CD4-positive, alpha-beta T cell (primary cell): ENCODE measurements around the gene HES2. TPM values are rescaled to one million over a fixed set of nuclear protein-coding genes. Genes with fewer than 3 reads are reported as not detected.
"Not testable (repeated sequence)": the region's sequence is repeated elsewhere in the genome, so short reads cannot be mapped to it uniquely, and the experiment has no call there.

Experiments used
- ATAC-seq: fragments of 200-7000 bp; cut with Tn5 transposase; one replicate; pipeline ENCODE4 v1.10.0; 2022; ENCODE audit warnings: mild to moderate bottlenecking; ENCODE audit not compliant: poor library complexity
- CTCF ChIA-PET: fragments of 350-600 bp; sonication (Branson Sonifier 250); formaldehyde crosslinking; loops from one replicate; lab custom pipeline; 2021; ENCODE audit warnings: antibody characterized with exemption, inconsistent platforms; lab: Charles Lee
- POLR2A ChIA-PET: fragments of 350-600 bp; sonication (Branson Sonifier 250); formaldehyde crosslinking; loops from one replicate; lab custom pipeline; 2021; ENCODE audit warnings: antibody characterized with exemption, inconsistent platforms; lab: Charles Lee
- DNase-seq, 14 experiments: peaks; one replicate each; pipeline ENCODE4 v3.0.0-alpha.2; 2013 to 2020; ENCODE audit warnings: mixed read lengths in 2 of 14
- H3K27ac ChIP-seq, 2 donors: one replicate each; pipeline versions ENCODE4 v1.5.1 to v1.7.0; 2013; ENCODE audit warnings: low read length in 2 of 2, low read depth in 1 of 2, mild to moderate bottlenecking in 1 of 2
- H3K27me3 ChIP-seq, 2 experiments: 1 replicate in 1 of 2; 2 replicates in 1 of 2; pipeline versions ENCODE4 v1.6.1 to v1.7.0; 2013; ENCODE audit warnings: low read length in 2 of 2, control low read depth in 1 of 2, mild to moderate bottlenecking in 1 of 2, moderate library complexity in 1 of 2; ENCODE audit not compliant: insufficient read depth in 2 of 2, control insufficient read depth in 1 of 2
- H3K36me3 ChIP-seq: one replicate; pipeline ENCODE4 v1.6.1; 2013; ENCODE audit warnings: low read length, control low read depth; ENCODE audit not compliant: insufficient read depth
- H3K4me1 ChIP-seq: one replicate; pipeline ENCODE4 v1.6.1; 2013; ENCODE audit warnings: low read length, control low read depth; ENCODE audit not compliant: insufficient read depth
- H3K4me3 ChIP-seq: one replicate; pipeline ENCODE4 v1.5.1; 2013; ENCODE audit warnings: mild to moderate bottlenecking, low read length, moderate library complexity
- H3K9me3 ChIP-seq, 2 experiments: 1 replicate in 1 of 2; 2 replicates in 1 of 2; pipeline versions ENCODE4 v1.6.1 to v1.7.0; 2013; ENCODE audit warnings: low read length in 2 of 2, mild to moderate bottlenecking in 2 of 2, control low read depth in 1 of 2, moderate library complexity in 1 of 2; ENCODE audit not compliant: control insufficient read depth in 1 of 2, insufficient read depth in 1 of 2
- H3K27ac Mint-ChIP-seq: one replicate; pipeline ENCODE4 v1.8.0; 2020; ENCODE audit warnings: mixed read lengths
- H3K27me3 Mint-ChIP-seq: one replicate; pipeline ENCODE4 v1.8.0; 2021; ENCODE audit warnings: mixed read lengths
- H3K36me3 Mint-ChIP-seq: one replicate; pipeline ENCODE4 v1.8.0; 2021; ENCODE audit warnings: low read depth, mixed read lengths
- H3K4me1 Mint-ChIP-seq: one replicate; pipeline ENCODE4 v1.8.0; 2021; ENCODE audit warnings: low read depth, mixed read lengths
- H3K4me3 Mint-ChIP-seq: one replicate; pipeline ENCODE4 v1.8.0; 2020; ENCODE audit warnings: mild to moderate bottlenecking, mixed read lengths
- H3K9me3 Mint-ChIP-seq: one replicate; pipeline ENCODE4 v1.8.0; 2020; ENCODE audit warnings: mixed read lengths
- intact Hi-C, 2 experiments: fragments of 100-400 bp; cut with DNase I in 1 of 2; cut with micrococcal nuclease in 1 of 2; formaldehyde crosslinking; loops; one replicate each; pipeline versions ENCODE4 v1.15.1 to v1.9.0; 2023 to 2025; cut with DNase I, micrococcal nuclease
- microRNA-seq: library from miRNA; unstranded; fragments of <30 nt; microRNA quantifications from one replicate; pipeline ENCODE4 v1.2.0, GENCODE V29; 2021; ENCODE audit warnings: borderline microRNAs expressed, borderline replicate concordance
- total RNA-seq, 174 experiments: library from RNA in 2 of 174; stranded (reverse) in 2 of 174; gene quantifications; one replicate each; pipeline ENCODE4 v1.2.3 and lab custom pipeline; 2021 to 2026
- TF ChIP-seq, protein P1 (sequence below): fragments of 200-600 bp; IDR thresholded peaks from one replicate; pipeline ENCODE4 v1.8.0; 2022; ENCODE audit warnings: antibody characterized with exemption, mild to moderate bottlenecking

HES2 gene
- total RNA-seq, 2 experiments from 2014 or later: not detected

GRCh38 chr1:6367381-6368012 lies 52.2 kb downstream of the HES2 start:
- H3K27me3 Mint-ChIP-seq: no peaks in the 10 kb centered on the region
- intact Hi-C loops: no loop called here
- Histone ChIP-seq H3K36me3 (no peaks in the 10 kb centered on the region), H3K9me3 (peaks cover 0 to 14% of the 10 kb centered on the region in 2 experiments), H3K4me1 (peaks cover 37% of the 10 kb centered on the region), H3K27ac (no peak overlapping the region), H3K4me3 (no peak overlapping the region), H3K27me3 (no peaks in the 10 kb centered on the region)
- DNase-seq (no peak), ATAC-seq (no peak)
- H3K36me3 Mint-ChIP-seq: peaks cover 4% of the 10 kb centered on the region
- peaks cover 25% of the 10 kb centered on the region for H3K4me1 Mint-ChIP-seq
- TF ChIP-seq, protein P1, sequence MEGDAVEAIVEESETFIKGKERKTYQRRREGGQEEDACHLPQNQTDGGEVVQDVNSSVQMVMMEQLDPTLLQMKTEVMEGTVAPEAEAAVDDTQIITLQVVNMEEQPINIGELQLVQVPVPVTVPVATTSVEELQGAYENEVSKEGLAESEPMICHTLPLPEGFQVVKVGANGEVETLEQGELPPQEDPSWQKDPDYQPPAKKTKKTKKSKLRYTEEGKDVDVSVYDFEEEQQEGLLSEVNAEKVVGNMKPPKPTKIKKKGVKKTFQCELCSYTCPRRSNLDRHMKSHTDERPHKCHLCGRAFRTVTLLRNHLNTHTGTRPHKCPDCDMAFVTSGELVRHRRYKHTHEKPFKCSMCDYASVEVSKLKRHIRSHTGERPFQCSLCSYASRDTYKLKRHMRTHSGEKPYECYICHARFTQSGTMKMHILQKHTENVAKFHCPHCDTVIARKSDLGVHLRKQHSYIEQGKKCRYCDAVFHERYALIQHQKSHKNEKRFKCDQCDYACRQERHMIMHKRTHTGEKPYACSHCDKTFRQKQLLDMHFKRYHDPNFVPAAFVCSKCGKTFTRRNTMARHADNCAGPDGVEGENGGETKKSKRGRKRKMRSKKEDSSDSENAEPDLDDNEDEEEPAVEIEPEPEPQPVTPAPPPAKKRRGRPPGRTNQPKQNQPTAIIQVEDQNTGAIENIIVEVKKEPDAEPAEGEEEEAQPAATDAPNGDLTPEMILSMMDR: no peak
- CTCF ChIA-PET: no interaction called here
- no peak overlapping the region for H3K27ac Mint-ChIP-seq
- H3K4me3 Mint-ChIP-seq: no peak overlapping the region
- POLR2A ChIA-PET: interaction anchor here (1.1 kb wide), 1 partner anchor 19 kb away, joined by 4 read pairs; no protein-coding TSS in a partner anchor
- H3K9me3 Mint-ChIP-seq: no peaks in the 10 kb centered on the region

DNA sequence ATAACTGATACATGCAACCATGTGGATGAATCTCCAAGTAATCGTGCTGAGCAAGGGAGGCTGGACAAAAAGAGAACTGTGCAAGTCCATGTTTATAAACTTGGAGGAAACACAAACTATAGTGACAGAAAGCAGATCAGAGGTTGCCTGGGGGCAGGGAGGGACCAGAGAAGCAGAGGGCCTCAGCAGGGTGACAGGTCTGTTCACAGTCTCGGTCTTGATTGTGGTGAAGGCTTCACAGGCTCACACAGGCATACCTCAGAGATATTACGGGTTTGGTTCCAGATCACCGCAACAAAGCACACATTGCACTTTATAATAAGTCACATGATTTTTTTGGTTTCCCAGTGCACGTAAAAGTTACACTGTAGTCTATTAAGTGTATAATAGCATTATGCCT lies 54.7 kb downstream of the HES2 start:
- ChIA-PET CTCF (no interaction called here), POLR2A (no interaction called here)
- H3K27ac ChIP-seq: no peak overlapping the region
- no peaks in the 10 kb centered on the region for H3K27me3 Mint-ChIP-seq
- TF ChIP-seq, protein P1: no peak
- no peaks in the 10 kb centered on the region for H3K36me3 ChIP-seq
- peaks cover 39% of the 10 kb centered on the region for H3K4me1 Mint-ChIP-seq
- peaks cover 48% of the 10 kb centered on the region for H3K4me1 ChIP-seq
- intact Hi-C loops: loop anchor here in 1 of 2 experiments (2.0 kb wide), 1 partner anchor 16 kb away; no protein-coding TSS in a partner anchor
- H3K9me3 ChIP-seq: peaks cover 0 to 14% of the 10 kb centered on the region in 2 experiments
- no peaks in the 10 kb centered on the region for H3K9me3 Mint-ChIP-seq
- no peak overlapping the region for H3K4me3 ChIP-seq
- ATAC-seq (peak; percentile 97), DNase-seq (peak in 12 of 14 experiments; percentile 27 to 85 (median 57))
- peak overlapping the region; percentile 78 for H3K4me3 Mint-ChIP-seq
- no peaks in the 10 kb centered on the region for H3K27me3 ChIP-seq
- peak overlapping the region; percentile 88 for H3K27ac Mint-ChIP-seq
- peaks cover 4% of the 10 kb centered on the region for H3K36me3 Mint-ChIP-seq

DNA sequence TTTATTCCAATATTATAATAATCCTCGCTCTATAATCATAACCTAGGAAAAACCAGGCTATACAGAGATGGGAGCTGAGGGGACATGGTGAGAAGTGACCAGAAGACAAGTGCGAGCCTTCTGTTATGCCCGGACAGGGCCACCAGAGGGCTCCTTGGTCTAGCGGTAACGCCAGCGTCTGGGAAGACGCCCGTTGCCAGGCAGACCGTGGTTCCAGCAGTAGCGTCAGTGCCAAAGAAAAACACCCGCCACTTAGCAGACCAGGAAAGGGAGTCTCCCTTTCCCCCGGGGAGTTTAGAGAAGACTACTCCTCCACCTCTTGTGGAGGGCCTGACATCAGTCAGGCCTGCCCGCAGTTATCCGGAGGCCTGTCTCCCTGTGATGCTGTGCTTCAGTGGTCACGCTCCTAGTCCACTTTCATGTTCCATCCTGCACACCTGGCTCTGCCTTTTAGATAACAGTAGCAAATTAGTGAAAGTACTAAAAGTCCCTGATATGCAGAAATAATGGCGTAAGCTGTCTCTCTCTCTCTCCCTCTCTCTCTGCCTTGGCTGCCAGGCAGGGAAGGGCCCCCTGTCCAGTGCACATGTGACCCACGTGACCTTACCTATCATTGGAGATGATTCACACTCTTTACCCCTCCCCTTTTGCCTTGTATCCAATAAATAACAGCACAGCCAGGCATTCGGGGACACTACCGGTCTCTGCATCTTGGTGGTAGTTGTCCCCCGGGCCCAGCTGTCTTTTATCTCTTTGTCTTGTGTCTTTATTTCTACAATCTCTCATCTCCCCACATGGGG lies 56.4 kb downstream of the HES2 start:
- H3K27me3 ChIP-seq, H3K27ac ChIP-seq, H3K4me3 ChIP-seq, intact Hi-C loops, H3K27me3 Mint-ChIP-seq, ATAC-seq, H3K9me3 Mint-ChIP-seq, H3K36me3 Mint-ChIP-seq, H3K36me3 ChIP-seq: not testable (repeated sequence)
- Mint-ChIP-seq H3K27ac (peak overlapping the region; percentile 61), H3K4me1 (peaks cover 56% of the 10 kb centered on the region), H3K4me3 (peak overlapping the region; percentile 17)
- TF ChIP-seq, protein P1: peak; percentile 22
- Histone ChIP-seq H3K9me3 (peaks cover 0 to 11% of the 10 kb centered on the region in 2 experiments), H3K4me1 (peaks cover 65% of the 10 kb centered on the region)
- CTCF ChIA-PET: interaction anchor here (1.2 to 2.3 kb wide), 3 partner anchors 33 to 60 kb away, joined by 3 to 7 read pairs (median 6); no protein-coding TSS in a partner anchor
- POLR2A ChIA-PET: interaction anchor here (1.1 to 1.6 kb wide), 2 partner anchors 15 to 40 kb away, joined by 4 read pairs; no protein-coding TSS in a partner anchor
- peak in 5 of 14 experiments; percentile 9 to 48 (median 29) for DNase-seq

Small RNAs within 50 kb of the gene (microRNA-seq; reads per million reads assigned to microRNA genes)
- not detected for gene MIR4252

Other genes starting within 250 kb of the HES2 start
- under 1 TPM; 0.25 to 0.34 TPM for gene CHD5, start 239.6 kb downstream of the HES2 start, total RNA-seq
- 100 to 1,000 TPM; 620 to 652 TPM for gene RPL22, start 220.3 kb downstream of the HES2 start, total RNA-seq
- gene RNF207, start 213.8 kb downstream of the HES2 start, total RNA-seq: 1 to 10 TPM; 5.4 to 6.8 TPM
- 1 to 10 TPM; 1.7 to 3.0 TPM for gene ICMT, start 184.0 kb downstream of the HES2 start, total RNA-seq
- gene HES3, start 175.7 kb downstream of the HES2 start, total RNA-seq: not detected
- gene GPR153, start 158.8 kb downstream of the HES2 start, total RNA-seq: under 1 TPM; 0.14 to 0.19 TPM
- 1 to 10 TPM; 5.3 to 5.4 TPM for gene ACOT7, start 26.2 kb downstream of the HES2 start, total RNA-seq
- 1 to 10 TPM; 2.0 to 3.9 TPM for gene ESPN, start 4.9 kb upstream of the HES2 start, total RNA-seq
- gene TNFRSF25, start 46.3 kb upstream of the HES2 start, total RNA-seq: 100 to 1,000 TPM; 220 to 225 TPM
- gene PLEKHG5, start 71.7 kb upstream of the HES2 start, total RNA-seq: 1 to 10 TPM; 5.0 to 6.1 TPM
- gene NOL9, start 134.6 kb upstream of the HES2 start, total RNA-seq: 10 to 100 TPM; 52.3 to 54.1 TPM
- not detected for gene TAS1R1, start 135.4 kb upstream of the HES2 start, total RNA-seq
- gene ZBTB48, start 160.1 kb upstream of the HES2 start, total RNA-seq: 10 to 100 TPM; 31.4 to 31.7 TPM
- gene KLHL21, start 182.9 kb upstream of the HES2 start, total RNA-seq: 10 to 100 TPM; 32.0 to 33.5 TPM
- gene PHF13, start 193.8 kb upstream of the HES2 start, total RNA-seq: 1 to 10 TPM; 4.0 to 4.9 TPM
- gene THAP3, start 204.9 kb upstream of the HES2 start, total RNA-seq: 10 to 100 TPM; 15.2 to 18.7 TPM